Keratinocyte (primary cell): ENCODE results near the gene POFUT2. TPM values are rescaled to one million over a fixed set of nuclear protein-coding genes. Genes with fewer than 3 reads are reported as not detected.
A peak's percentile ranks its signal among the peaks of the same experiment; 100 is the strongest.

Source experiments
- DNase-seq: peaks from one replicate; pipeline ENCODE4 v3.0.0-alpha.2; 2011; ENCODE audit warnings: low read depth, missing footprints, low spot score
- FAIRE-seq: peaks from 2 replicates; lab custom pipeline; 2011; peaks lifted over from hg19 to GRCh38; lab: Jason Lieb, UNC
- H2AFZ ChIP-seq: 2 replicates; pipeline ENCODE4 v1.6.0; 2012; ENCODE audit warnings: low read length, control low read depth, inconsistent platforms; ENCODE audit not compliant: control insufficient read depth
- H3K27ac ChIP-seq: 2 replicates; pipeline ENCODE4 v1.5.1; 2011; ENCODE audit warnings: low read length; ENCODE audit not compliant: control insufficient read depth, insufficient read depth
- H3K27me3 ChIP-seq: 3 replicates; pipeline ENCODE4 v1.6.0; 2011; ENCODE audit warnings: low read length; ENCODE audit not compliant: control insufficient read depth, insufficient read depth; ENCODE audit errors: extremely low read depth
- H3K36me3 ChIP-seq, 2 experiments: 2 replicates in 1 of 2; 3 replicates in 1 of 2; pipeline ENCODE4 v1.5.1; 2011; ENCODE audit warnings: low read length in 2 of 2, mild to moderate bottlenecking in 1 of 2; ENCODE audit not compliant: control insufficient read depth in 2 of 2, insufficient read depth in 2 of 2; ENCODE audit errors: extremely low read depth in 1 of 2
- H3K4me1 ChIP-seq: 3 replicates; pipeline ENCODE4 v1.5.1; 2011; ENCODE audit warnings: low read length; ENCODE audit not compliant: control insufficient read depth, insufficient read depth; ENCODE audit errors: extremely low read depth
- H3K4me2 ChIP-seq: 3 replicates; pipeline ENCODE4 v1.6.0; 2011; ENCODE audit warnings: low read depth, low read length; ENCODE audit not compliant: control insufficient read depth, insufficient read depth; ENCODE audit errors: extremely low read depth
- H3K4me3 ChIP-seq, 3 experiments: fragments of 200-600 bp in 1 of 3; sonication (generic) in 1 of 3; 2 replicates in 2 of 3; 3 replicates in 1 of 3; pipeline ENCODE4 v1.5.1; 2011 to 2016; ENCODE audit warnings: low read length in 3 of 3, mild to moderate bottlenecking in 3 of 3, control low read depth in 2 of 3, inconsistent platforms in 1 of 3, low read depth in 1 of 3, mixed read lengths in 1 of 3, mixed run types in 1 of 3, moderate library complexity in 1 of 3; ENCODE audit not compliant: control insufficient read depth in 2 of 3, insufficient read depth in 2 of 3; ENCODE audit errors: extremely low read depth in 1 of 3
- H3K79me2 ChIP-seq: 2 replicates; pipeline ENCODE4 v1.6.0; 2012; ENCODE audit warnings: low read length; ENCODE audit not compliant: control insufficient read depth, insufficient read depth
- H3K9ac ChIP-seq: 3 replicates; pipeline ENCODE4 v1.6.0; 2011; ENCODE audit warnings: low read length; ENCODE audit not compliant: control insufficient read depth, insufficient read depth; ENCODE audit errors: extremely low read depth
- H3K9me1 ChIP-seq: 3 replicates; pipeline ENCODE4 v1.6.0; 2011; ENCODE audit warnings: low read length; ENCODE audit not compliant: control insufficient read depth, insufficient read depth; ENCODE audit errors: extremely low read depth
- H3K9me3 ChIP-seq: 2 replicates; pipeline ENCODE4 v1.5.1; 2012; ENCODE audit warnings: low read depth, low read length; ENCODE audit not compliant: control insufficient read depth
- H4K20me1 ChIP-seq: 3 replicates; pipeline ENCODE4 v1.6.0; 2011; ENCODE audit warnings: low read length; ENCODE audit not compliant: control insufficient read depth, insufficient read depth; ENCODE audit errors: extremely low read depth
- EZH2 ChIP-seq: IDR thresholded peaks from one replicate; pipeline ENCODE4 v1.6.1; 2012; ENCODE audit warnings: inconsistent platforms, mild to moderate bottlenecking, low read length, moderate library complexity
- dilution Hi-C: fragments of 300-500 bp; cut with MboI; formaldehyde crosslinking; loops from one replicate; pipeline ENCODE4 v1.7.0; 2020; ENCODE audit warnings: low sequenced_read_pairs; ENCODE audit not compliant: extremely low pct_ligation_motif_present
- polyA plus RNA-seq, 5 experiments: library from polyadenylated mRNA; depleted of rRNA in 3 of 5; stranded (reverse) in 3 of 5; stranded (forward) in 1 of 5; unstranded in 1 of 5; fragments of >200 nt; gene quantifications; 1 replicate in 1 of 5; 2 replicates in 3 of 5; 3 replicates in 1 of 5; pipeline versions ENCODE4 v1.2.1 to v1.2.3, GENCODE V29; 2011 to 2012; ENCODE audit warnings: missing spikeins in 2 of 5, low read depth in 1 of 5, low replicate concordance in 1 of 5
- TF ChIP-seq, protein P1 (sequence below), 3 experiments: IDR thresholded peaks in 1 of 3; conservative IDR thresholded peaks in 1 of 3; optimal IDR thresholded peaks in 1 of 3; 2 replicates in 2 of 3; 3 replicates in 1 of 3; pipeline versions ENCODE3 to v1.5.1; 2011; ENCODE audit warnings: low read length in 3 of 3, mild to moderate bottlenecking in 3 of 3, moderate library complexity in 2 of 3, control low read depth in 1 of 3, inconsistent platforms in 1 of 3; ENCODE audit not compliant: insufficient read depth in 2 of 3; ENCODE audit errors: extremely low read depth in 1 of 3

Gene POFUT2
- polyA plus RNA-seq, 1 donor (not counting 4 experiments of a cell fraction or from before 2014, with no cell fraction given) = 8.8 TPM

DNA sequence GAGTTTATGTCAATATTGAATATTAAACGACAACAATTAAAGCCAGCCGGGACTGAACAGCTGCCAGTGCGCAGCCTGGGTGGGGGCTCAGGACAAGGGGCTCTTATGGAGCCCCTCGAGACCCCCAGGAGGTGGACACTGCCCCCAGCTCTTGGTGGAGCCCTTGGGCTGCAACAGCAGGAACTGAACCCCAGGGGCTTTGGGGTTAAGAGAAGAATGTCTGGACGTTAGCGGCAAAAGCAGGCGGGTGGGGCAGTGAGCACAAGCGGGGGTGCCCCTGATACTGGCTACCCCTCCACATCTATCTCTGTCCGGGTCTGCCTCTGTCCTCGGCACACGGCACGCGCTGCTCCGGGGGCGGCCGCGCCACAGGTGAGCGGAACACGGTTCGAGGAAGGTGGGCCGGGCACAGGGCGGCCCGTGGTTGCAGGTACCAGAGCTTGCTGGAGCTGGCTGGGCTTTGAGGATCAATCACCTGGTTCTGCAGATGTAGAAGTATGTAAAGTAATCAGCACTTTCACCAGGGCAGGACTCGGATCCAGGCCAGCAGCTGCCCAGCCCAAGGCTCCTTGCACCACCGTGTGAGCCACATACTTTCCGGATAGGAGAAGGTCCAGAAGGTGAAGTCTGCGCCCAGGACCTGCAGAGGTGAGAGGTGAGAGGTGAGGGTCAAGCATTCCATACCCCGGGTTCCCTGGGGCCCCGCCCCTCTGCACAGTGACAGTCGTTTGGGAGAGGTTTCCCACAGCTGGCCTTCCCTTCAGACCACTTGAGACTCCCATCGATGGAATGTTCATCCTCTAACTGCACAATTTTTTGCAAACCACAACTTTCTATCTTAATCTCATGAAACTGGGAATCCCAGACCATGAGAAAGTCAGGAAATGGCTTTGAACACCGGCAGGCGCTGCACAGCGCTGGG, 12.4 kb upstream of the POFUT2 start:
- no peaks in the 10 kb centered on the region for H3K79me2 ChIP-seq

DNA sequence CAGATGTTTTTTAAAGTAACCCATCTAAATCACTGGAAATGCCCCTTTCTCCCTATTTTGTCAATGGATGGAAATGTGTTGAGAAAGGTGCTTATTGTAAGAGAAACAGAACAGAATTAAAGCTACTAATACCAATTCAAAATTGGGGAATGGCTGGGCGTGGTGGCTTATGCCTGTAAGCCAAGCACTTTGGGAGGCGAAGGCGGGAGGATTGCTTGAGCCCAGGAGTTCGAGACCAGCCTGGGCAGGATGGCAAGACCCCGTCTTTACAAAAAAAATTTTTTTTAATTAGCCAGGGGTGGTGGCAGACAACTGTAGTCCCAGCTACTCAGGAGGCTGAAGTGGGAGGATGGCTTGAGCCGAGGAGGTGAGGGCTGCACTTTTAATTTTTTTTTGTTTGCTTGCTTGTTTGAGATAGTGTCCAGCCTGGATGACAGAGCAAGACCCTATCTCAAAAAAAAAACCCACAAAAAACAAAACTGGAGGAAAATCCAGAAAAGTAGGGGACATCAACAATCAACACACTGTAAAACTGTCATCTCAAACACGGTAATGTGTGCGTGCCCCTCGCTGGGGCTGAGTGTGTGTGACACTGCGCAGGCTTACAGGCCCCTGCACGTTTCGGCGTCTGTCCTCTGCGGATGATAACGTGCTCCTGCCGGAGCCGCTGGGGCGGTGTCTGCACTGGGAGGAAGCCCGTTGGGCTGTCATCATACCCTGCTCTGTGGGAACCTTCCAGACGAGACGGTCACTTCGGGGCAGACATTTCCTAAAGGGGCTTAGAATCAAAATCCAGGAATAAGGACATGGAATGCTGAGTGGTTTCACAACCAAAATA, 11.6 kb upstream of the POFUT2 start:
- H4K20me1 ChIP-seq = peaks cover 4% of the 10 kb centered on the region
- H3K4me3 ChIP-seq = peak overlapping the region in 1 of 3 experiments; percentile 7
- dilution Hi-C loops = no loop called here
- no peaks in the 10 kb centered on the region for H3K36me3 ChIP-seq
- peak overlapping the region; percentile 70 for H3K4me2 ChIP-seq
- H3K9ac ChIP-seq = peak overlapping the region; percentile 28
- DNase-seq (no peak), FAIRE-seq (peak; percentile 76)
- H3K27ac ChIP-seq = no peak overlapping the region
- TF ChIP-seq EZH2 = no peak
- TF ChIP-seq, protein P1, sequence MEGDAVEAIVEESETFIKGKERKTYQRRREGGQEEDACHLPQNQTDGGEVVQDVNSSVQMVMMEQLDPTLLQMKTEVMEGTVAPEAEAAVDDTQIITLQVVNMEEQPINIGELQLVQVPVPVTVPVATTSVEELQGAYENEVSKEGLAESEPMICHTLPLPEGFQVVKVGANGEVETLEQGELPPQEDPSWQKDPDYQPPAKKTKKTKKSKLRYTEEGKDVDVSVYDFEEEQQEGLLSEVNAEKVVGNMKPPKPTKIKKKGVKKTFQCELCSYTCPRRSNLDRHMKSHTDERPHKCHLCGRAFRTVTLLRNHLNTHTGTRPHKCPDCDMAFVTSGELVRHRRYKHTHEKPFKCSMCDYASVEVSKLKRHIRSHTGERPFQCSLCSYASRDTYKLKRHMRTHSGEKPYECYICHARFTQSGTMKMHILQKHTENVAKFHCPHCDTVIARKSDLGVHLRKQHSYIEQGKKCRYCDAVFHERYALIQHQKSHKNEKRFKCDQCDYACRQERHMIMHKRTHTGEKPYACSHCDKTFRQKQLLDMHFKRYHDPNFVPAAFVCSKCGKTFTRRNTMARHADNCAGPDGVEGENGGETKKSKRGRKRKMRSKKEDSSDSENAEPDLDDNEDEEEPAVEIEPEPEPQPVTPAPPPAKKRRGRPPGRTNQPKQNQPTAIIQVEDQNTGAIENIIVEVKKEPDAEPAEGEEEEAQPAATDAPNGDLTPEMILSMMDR (optimal IDR thresholded peaks at IDR 0.05 in 1 of 3, IDR thresholded peaks at IDR 0.05 in 1 of 3, conservative IDR thresholded peaks at IDR 0.05 in 1 of 3; ENCODE audit: extremely low read depth in 1 of 3, insufficient read depth in 2 of 3, low read length in 3 of 3) = no peak
- no peaks in the 10 kb centered on the region for H3K9me1 ChIP-seq
- no peaks in the 10 kb centered on the region for H3K9me3 ChIP-seq
- peaks cover 8% of the 10 kb centered on the region for H3K4me1 ChIP-seq
- no peaks in the 10 kb centered on the region for H3K79me2 ChIP-seq
- H3K27me3 ChIP-seq = no peaks in the 10 kb centered on the region
- H2AFZ ChIP-seq = peak overlapping the region; percentile 30

More for the DNA sequence above, 12.4 kb upstream of the POFUT2 start:
- Histone ChIP-seq H3K4me3 (no peak overlapping the region), H3K36me3 (no peaks in the 10 kb centered on the region), H2AFZ (peak overlapping the region; percentile 30), H3K9me3 (no peaks in the 10 kb centered on the region), H4K20me1 (peaks cover under 1% of the 10 kb centered on the region), H3K27ac (no peak overlapping the region), H3K4me2 (peak overlapping the region; percentile 70), H3K4me1 (peaks cover 8% of the 10 kb centered on the region), H3K9me1 (no peaks in the 10 kb centered on the region), H3K9ac (peak overlapping the region; percentile 28), H3K27me3 (no peaks in the 10 kb centered on the region)
- DNase-seq (no peak), FAIRE-seq (no peak)
- TF ChIP-seq, protein P1 (optimal IDR thresholded peaks at IDR 0.05 in 1 of 3, IDR thresholded peaks at IDR 0.05 in 1 of 3, conservative IDR thresholded peaks at IDR 0.05 in 1 of 3; ENCODE audit: extremely low read depth in 1 of 3, insufficient read depth in 2 of 3, low read length in 3 of 3) = no peak
- no peak for TF ChIP-seq EZH2
- dilution Hi-C loops = no loop called here
